HG03469 (cell line): ENCODE data around the gene GORASP1.

Experiments
- ATAC-seq: cut with Tn5 transposase; IDR thresholded peaks from one replicate; pipeline ENCODE4 v1.9.1; 2021; ENCODE audit warnings: mild to moderate bottlenecking, moderate library complexity, moderate number of reproducible peaks; ENCODE audit not compliant: unreplicated experiment

Gene GORASP1

GRCh38 chr3:39126532-39127071 lies 19.2 kb upstream of the GORASP1 start:
- ATAC-seq = no peak

GRCh38 chr3:39125841-39126500 lies 18.5 kb upstream of the GORASP1 start:
- ATAC-seq = no peak

- ATAC-seq = no peak
Observed at GRCh38 chr3:39124876-39125840, 17.7 kb upstream of the GORASP1 start.

- peak; percentile 51 for ATAC-seq
Observed at GRCh38 chr3:39122813-39123212, 15.4 kb upstream of the GORASP1 start.

- no peak for ATAC-seq
Observed at GRCh38 chr3:39121621-39122020, 14.2 kb upstream of the GORASP1 start.

GRCh38 chr3:39118931-39119660 lies 11.7 kb upstream of the GORASP1 start:
- ATAC-seq = no peak

- ATAC-seq = no peak
Observed at GRCh38 chr3:39118079-39118478, 10.7 kb upstream of the GORASP1 start.

- ATAC-seq = no peak
Observed at GRCh38 chr3:39115870-39116269, 8.4 kb upstream of the GORASP1 start.

- ATAC-seq = no peak
Observed at GRCh38 chr3:39114456-39114855, 7.0 kb upstream of the GORASP1 start.

GRCh38 chr3:39113291-39113690 lies 5.9 kb upstream of the GORASP1 start:
- no peak for ATAC-seq

GRCh38 chr3:39112535-39112934 lies 5.1 kb upstream of the GORASP1 start:
- ATAC-seq = no peak

- no peak for ATAC-seq
Observed at GRCh38 chr3:39112113-39112512, 4.7 kb upstream of the GORASP1 start.

GRCh38 chr3:39110041-39110639 lies 2.7 kb upstream of the GORASP1 start:
- ATAC-seq = no peak

GRCh38 chr3:39109086-39109485 lies 1.7 kb upstream of the GORASP1 start:
- no peak for ATAC-seq

- ATAC-seq = peak; percentile 82
Observed at GRCh38 chr3:39108200-39108710, 828 bp upstream of the GORASP1 start.

- ATAC-seq = no peak
Observed at GRCh38 chr3:39106851-39107387, 508 bp downstream of the GORASP1 start.

GRCh38 chr3:39106281-39106811 lies 1.1 kb downstream of the GORASP1 start:
- no peak for ATAC-seq

GRCh38 chr3:39105687-39106063 lies 1.8 kb downstream of the GORASP1 start:
- ATAC-seq = no peak

GRCh38 chr3:39104961-39105686 lies 2.3 kb downstream of the GORASP1 start:
- no peak for ATAC-seq
